OCI-LY3 (cell line): ENCODE results near the gene PRPH2.
A peak's percentile ranks its signal among the peaks of the same experiment; 100 is the strongest.

Experiments used
- H2AFZ ChIP-seq: fragments of 200-600, 300-600 bp; shearing (Covaris generic); 2 replicates; pipeline ENCODE4 v1.6.0; 2014; ENCODE audit warnings: antibody characterized with exemption, low read depth, low read length
- H3K27ac ChIP-seq: fragments of 200-600, 300-600 bp; sonication (generic); 2 replicates; pipeline ENCODE4 v1.5.1; 2014; ENCODE audit warnings: mild to moderate bottlenecking, low read length, moderate library complexity, mixed read lengths
- H3K27me3 ChIP-seq: fragments of 200-600, 300-600 bp; sonication (generic); 2 replicates; pipeline ENCODE4 v1.6.1; 2014; ENCODE audit warnings: low read depth, low read length, mixed read lengths
- H3K36me3 ChIP-seq: fragments of 200-600, 300-600 bp; sonication (generic); replicated peaks from 2 replicates; pipeline ENCODE3; 2014; ENCODE audit warnings: low read depth, low read length, mixed read lengths
- H3K4me1 ChIP-seq: fragments of 300-600, 200-600 bp; sonication (generic); 2 replicates; pipeline ENCODE4 v1.6.1; 2014; ENCODE audit warnings: low read length, mixed read lengths
- H3K4me2 ChIP-seq: fragments of 200-600, 300-600 bp; sonication (generic); 2 replicates; pipeline ENCODE4 v1.6.1; 2014; ENCODE audit warnings: low read length, mixed read lengths
- H3K4me3 ChIP-seq: fragments of 300-600, 200-600 bp; sonication (generic); 2 replicates; pipeline ENCODE4 v1.5.1; 2014; ENCODE audit warnings: antibody characterized with exemption, mild to moderate bottlenecking, low read length, moderate library complexity
- H3K79me2 ChIP-seq: fragments of 300-600, 200-600 bp; shearing (Covaris generic); 2 replicates; pipeline ENCODE4 v1.6.1; 2014; ENCODE audit warnings: mild to moderate bottlenecking, low read length, mixed read lengths
- H3K9ac ChIP-seq: fragments of 300-600, 200-600 bp; shearing (Covaris generic); 2 replicates; pipeline ENCODE4 v1.6.0; 2014; ENCODE audit warnings: mild to moderate bottlenecking, low read length, moderate library complexity
- H3K9me3 ChIP-seq: fragments of 200-600, 300-600 bp; shearing (Covaris generic); 2 replicates; pipeline ENCODE4 v1.6.1; 2014; ENCODE audit warnings: low read length, mixed read lengths; ENCODE audit not compliant: insufficient read depth
- H4K20me1 ChIP-seq: fragments of 200-600, 300-600 bp; sonication (generic); 2 replicates; pipeline ENCODE4 v1.6.1; 2016; ENCODE audit warnings: low read length, mixed read lengths; ENCODE audit not compliant: insufficient read depth
- CTCF ChIP-seq: fragments of 200-600, 300-600 bp; sonication (generic); IDR thresholded peaks from 2 replicates; pipeline ENCODE4 v1.5.1; 2014; ENCODE audit warnings: antibody characterized with exemption, low read length, low read depth
- EZH2phosphoT487 ChIP-seq: fragments of 200-600 bp; shearing (Covaris generic); IDR thresholded peaks from 2 replicates; pipeline ENCODE4 v1.6.1; 2018; ENCODE audit warnings: antibody characterized with exemption, mixed run types, low read depth

The PRPH2 gene

DNA sequence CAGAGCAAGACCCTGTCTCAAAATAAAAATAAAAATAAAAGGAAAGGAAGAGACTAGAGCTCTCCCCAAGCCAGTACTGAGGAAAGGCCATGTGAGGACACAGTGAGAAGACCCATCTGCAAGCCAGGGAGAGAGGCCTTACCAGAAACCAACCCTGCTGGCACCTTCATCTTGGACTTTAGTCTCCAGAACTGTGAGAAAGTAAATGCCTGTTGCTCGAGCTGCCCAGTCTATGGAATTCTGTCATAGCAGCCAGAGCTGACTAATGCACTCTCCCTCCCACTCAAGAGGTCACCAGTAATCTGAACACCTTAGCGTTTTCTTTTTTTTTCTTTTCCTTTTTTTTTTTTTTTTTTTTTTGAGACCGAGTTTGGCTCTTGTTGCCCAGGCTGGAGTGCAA, 7.3 kb upstream of the PRPH2 start:
- H2AFZ ChIP-seq: no peak overlapping the region
- no peaks in the 10 kb centered on the region for H3K27me3 ChIP-seq
- H3K9ac ChIP-seq: no peak overlapping the region
- no peaks in the 10 kb centered on the region for H3K36me3 ChIP-seq
- no peak overlapping the region for H3K4me2 ChIP-seq
- H3K79me2 ChIP-seq: no peaks in the 10 kb centered on the region
- H3K27ac ChIP-seq: no peak overlapping the region
- H3K9me3 ChIP-seq: no peaks in the 10 kb centered on the region
- TF ChIP-seq CTCF: no peak
- no peak for TF ChIP-seq EZH2phosphoT487
- H3K4me3 ChIP-seq: no peak overlapping the region
- peaks cover 18% of the 10 kb centered on the region for H3K4me1 ChIP-seq
- H4K20me1 ChIP-seq: no peaks in the 10 kb centered on the region

- no peaks in the 10 kb centered on the region for H3K79me2 ChIP-seq
- H3K27me3 ChIP-seq: no peaks in the 10 kb centered on the region
- no peak overlapping the region for H3K27ac ChIP-seq
- no peaks in the 10 kb centered on the region for H3K9me3 ChIP-seq
- TF ChIP-seq EZH2phosphoT487 (no peak), CTCF (no peak)
- no peaks in the 10 kb centered on the region for H4K20me1 ChIP-seq
- peaks cover 12% of the 10 kb centered on the region for H3K4me1 ChIP-seq
- no peak overlapping the region for H3K4me2 ChIP-seq
- H3K9ac ChIP-seq: no peak overlapping the region
- no peaks in the 10 kb centered on the region for H3K36me3 ChIP-seq
- no peak overlapping the region for H3K4me3 ChIP-seq
- H2AFZ ChIP-seq: no peak overlapping the region
Measured at GRCh38 chr6:42727627-42728026, 5.2 kb upstream of the PRPH2 start.

- peak overlapping the region; percentile 94; the same call in 1 of the 2 replicates for H2AFZ ChIP-seq
- H3K36me3 ChIP-seq: no peaks in the 10 kb centered on the region
- H3K9ac ChIP-seq: no peak overlapping the region
- H4K20me1 ChIP-seq: no peaks in the 10 kb centered on the region
- H3K79me2 ChIP-seq: no peaks in the 10 kb centered on the region
- H3K4me3 ChIP-seq: peak overlapping the region; percentile 63
- H3K4me2 ChIP-seq: peak overlapping the region; percentile 79
- no peak overlapping the region for H3K27ac ChIP-seq
- no peak for TF ChIP-seq CTCF
- no peak for TF ChIP-seq EZH2phosphoT487
- no peaks in the 10 kb centered on the region for H3K9me3 ChIP-seq
- peaks cover 12% of the 10 kb centered on the region for H3K4me1 ChIP-seq
- H3K27me3 ChIP-seq: no peaks in the 10 kb centered on the region
Measured at GRCh38 chr6:42727087-42727611, 4.8 kb upstream of the PRPH2 start.

DNA sequence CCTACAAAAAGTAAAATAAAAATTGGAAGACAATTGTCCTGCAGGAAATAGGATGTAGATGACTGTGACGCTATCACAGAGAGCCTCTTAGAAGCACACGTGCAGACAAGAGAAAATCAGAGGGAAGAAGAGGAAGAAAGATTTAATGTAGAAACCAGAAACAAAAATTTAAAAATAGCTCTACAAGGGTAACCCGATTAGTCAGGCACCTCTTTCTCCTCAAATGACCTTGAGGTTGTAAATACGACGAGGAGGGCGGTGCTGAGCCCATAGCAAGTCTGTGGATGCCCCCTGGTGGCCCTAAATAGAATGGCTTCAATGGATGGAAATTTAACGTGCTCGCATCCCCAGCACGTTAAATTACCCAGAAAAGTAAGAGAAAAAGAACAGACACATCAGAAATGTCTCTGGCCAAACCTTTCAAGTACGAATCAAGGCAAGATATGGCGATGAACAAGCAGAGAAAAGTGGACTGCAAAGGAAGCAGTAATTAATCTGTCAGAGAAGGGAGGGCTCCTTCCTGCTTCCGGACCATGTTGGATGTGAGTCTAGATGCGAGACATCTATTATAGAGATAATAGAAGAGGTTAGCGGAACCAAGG, 4.2 kb upstream of the PRPH2 start:
- Histone ChIP-seq H3K27ac (peak overlapping the region; percentile 24; the same call in 1 of the 2 replicates), H3K9ac (peak overlapping the region; percentile 53), H3K27me3 (no peaks in the 10 kb centered on the region), H4K20me1 (no peaks in the 10 kb centered on the region), H3K79me2 (no peaks in the 10 kb centered on the region), H3K9me3 (no peaks in the 10 kb centered on the region), H2AFZ (peak overlapping the region; percentile 94), H3K4me2 (peak overlapping the region; percentile 79), H3K36me3 (no peaks in the 10 kb centered on the region), H3K4me1 (peaks cover 12% of the 10 kb centered on the region), H3K4me3 (peak overlapping the region; percentile 63)
- TF ChIP-seq EZH2phosphoT487 (no peak), CTCF (peak; percentile 97)
